ENCODE data around the gene NCKAP5L. TPM values are rescaled to one million over a fixed set of nuclear protein-coding genes. Genes with fewer than 3 reads are reported as not detected.

The NCKAP5L gene
- polyA plus RNA-seq, 1 donor (not counting 4 experiments of a cell fraction or from before 2014, with no cell fraction given), result 3.9 TPM

- no peaks in the 10 kb centered on the region for H3K36me3 ChIP-seq (ENCODE audit: control insufficient read depth in 2 of 2, extremely low read depth in 1 of 2, insufficient read depth in 2 of 2, low read length in 2 of 2)
- no peaks in the 10 kb centered on the region for H3K9me1 ChIP-seq (ENCODE audit: control insufficient read depth, extremely low read depth, insufficient read depth, low read length)
Observed at GRCh38 chr12:49875115-49875720, 47.0 kb upstream of the NCKAP5L start.

GRCh38 chr12:49874142-49874897 is 46.1 kb upstream of the NCKAP5L start:
- no peaks in the 10 kb centered on the region for H3K79me2 ChIP-seq (ENCODE audit: control insufficient read depth, insufficient read depth, low read length)
- H3K4me2 ChIP-seq (ENCODE audit: control insufficient read depth, extremely low read depth, insufficient read depth, low read depth, low read length), result no peak overlapping the region
- H3K36me3 ChIP-seq (ENCODE audit: control insufficient read depth in 2 of 2, extremely low read depth in 1 of 2, insufficient read depth in 2 of 2, low read length in 2 of 2), result no peaks in the 10 kb centered on the region
- H3K4me3 ChIP-seq (ENCODE audit: control insufficient read depth in 2 of 3, extremely low read depth in 1 of 3, insufficient read depth in 2 of 3, low read depth in 1 of 3, low read length in 3 of 3), result no peak overlapping the region
- H3K9me1 ChIP-seq (ENCODE audit: control insufficient read depth, extremely low read depth, insufficient read depth, low read length), result no peaks in the 10 kb centered on the region
- no peaks in the 10 kb centered on the region for H3K9me3 ChIP-seq (ENCODE audit: control insufficient read depth, low read depth, low read length)
- TF ChIP-seq, protein P1, sequence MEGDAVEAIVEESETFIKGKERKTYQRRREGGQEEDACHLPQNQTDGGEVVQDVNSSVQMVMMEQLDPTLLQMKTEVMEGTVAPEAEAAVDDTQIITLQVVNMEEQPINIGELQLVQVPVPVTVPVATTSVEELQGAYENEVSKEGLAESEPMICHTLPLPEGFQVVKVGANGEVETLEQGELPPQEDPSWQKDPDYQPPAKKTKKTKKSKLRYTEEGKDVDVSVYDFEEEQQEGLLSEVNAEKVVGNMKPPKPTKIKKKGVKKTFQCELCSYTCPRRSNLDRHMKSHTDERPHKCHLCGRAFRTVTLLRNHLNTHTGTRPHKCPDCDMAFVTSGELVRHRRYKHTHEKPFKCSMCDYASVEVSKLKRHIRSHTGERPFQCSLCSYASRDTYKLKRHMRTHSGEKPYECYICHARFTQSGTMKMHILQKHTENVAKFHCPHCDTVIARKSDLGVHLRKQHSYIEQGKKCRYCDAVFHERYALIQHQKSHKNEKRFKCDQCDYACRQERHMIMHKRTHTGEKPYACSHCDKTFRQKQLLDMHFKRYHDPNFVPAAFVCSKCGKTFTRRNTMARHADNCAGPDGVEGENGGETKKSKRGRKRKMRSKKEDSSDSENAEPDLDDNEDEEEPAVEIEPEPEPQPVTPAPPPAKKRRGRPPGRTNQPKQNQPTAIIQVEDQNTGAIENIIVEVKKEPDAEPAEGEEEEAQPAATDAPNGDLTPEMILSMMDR (optimal IDR thresholded peaks at IDR 0.05 in 1 of 3, IDR thresholded peaks at IDR 0.05 in 1 of 3, conservative IDR thresholded peaks at IDR 0.05 in 1 of 3; ENCODE audit: extremely low read depth in 1 of 3, insufficient read depth in 2 of 3, low read length in 3 of 3), result no peak
- TF ChIP-seq EZH2 (IDR thresholded peaks at IDR 0.05; ENCODE audit: low read length), result no peak
- DNase-seq (ENCODE audit: low read depth, low spot score), result no peak
- H3K27me3 ChIP-seq (ENCODE audit: control insufficient read depth, extremely low read depth, insufficient read depth, low read length), result peaks cover 8% of the 10 kb centered on the region
- H2AFZ ChIP-seq (ENCODE audit: control insufficient read depth, low read length), result no peak overlapping the region
- no peaks in the 10 kb centered on the region for H3K4me1 ChIP-seq (ENCODE audit: control insufficient read depth, extremely low read depth, insufficient read depth, low read length)
- dilution Hi-C loops (cut with MboI; ENCODE audit: extremely low pct_ligation_motif_present, low sequenced_read_pairs), result loop anchor here (25.0 kb wide), 1 partner anchor 188 kb away; the partner anchor contains the start of gene ASIC1
- FAIRE-seq, result no peak
- H3K9ac ChIP-seq (ENCODE audit: control insufficient read depth, extremely low read depth, insufficient read depth, low read length), result no peak overlapping the region
- H4K20me1 ChIP-seq (ENCODE audit: control insufficient read depth, extremely low read depth, insufficient read depth, low read length), result no peaks in the 10 kb centered on the region
- no peak overlapping the region for H3K27ac ChIP-seq (ENCODE audit: control insufficient read depth, insufficient read depth, low read length)

More at GRCh38 chr12:49875115-49875720, 47.0 kb upstream of the NCKAP5L start:
- dilution Hi-C loops (cut with MboI; ENCODE audit: extremely low pct_ligation_motif_present, low sequenced_read_pairs), result no loop called here
- Histone ChIP-seq H3K27me3 (ENCODE audit: control insufficient read depth, extremely low read depth, insufficient read depth, low read length) (peaks cover 8% of the 10 kb centered on the region), H3K27ac (ENCODE audit: control insufficient read depth, insufficient read depth, low read length) (no peak overlapping the region), H3K4me3 (ENCODE audit: control insufficient read depth in 2 of 3, extremely low read depth in 1 of 3, insufficient read depth in 2 of 3, low read depth in 1 of 3, low read length in 3 of 3) (no peak overlapping the region), H4K20me1 (ENCODE audit: control insufficient read depth, extremely low read depth, insufficient read depth, low read length) (no peaks in the 10 kb centered on the region), H3K4me2 (ENCODE audit: control insufficient read depth, extremely low read depth, insufficient read depth, low read depth, low read length) (no peak overlapping the region), H3K9me3 (ENCODE audit: control insufficient read depth, low read depth, low read length) (peaks cover 3% of the 10 kb centered on the region), H2AFZ (ENCODE audit: control insufficient read depth, low read length) (no peak overlapping the region), H3K4me1 (ENCODE audit: control insufficient read depth, extremely low read depth, insufficient read depth, low read length) (no peaks in the 10 kb centered on the region), H3K79me2 (ENCODE audit: control insufficient read depth, insufficient read depth, low read length) (no peaks in the 10 kb centered on the region), H3K9ac (ENCODE audit: control insufficient read depth, extremely low read depth, insufficient read depth, low read length) (no peak overlapping the region)
- no peak for DNase-seq (ENCODE audit: low read depth, low spot score)
- no peak for FAIRE-seq
- no peak for TF ChIP-seq EZH2 (IDR thresholded peaks at IDR 0.05; ENCODE audit: low read length)
- TF ChIP-seq, protein P1 (optimal IDR thresholded peaks at IDR 0.05 in 1 of 3, IDR thresholded peaks at IDR 0.05 in 1 of 3, conservative IDR thresholded peaks at IDR 0.05 in 1 of 3; ENCODE audit: extremely low read depth in 1 of 3, insufficient read depth in 2 of 3, low read length in 3 of 3), result no peak
